Esophagus muscularis mucosa (tissue), 4 donors: ENCODE data around the gene VWA7.
A peak's percentile ranks its signal among the peaks of the same experiment; 100 is the strongest.

Experiments used
- EP300 ChIP-seq: sonication (generic); formaldehyde crosslinking; IDR thresholded peaks from one replicate; pipeline ENCODE4 v1.6.1; 2017; ENCODE audit warnings: antibody characterized with exemption
- POLR2A ChIP-seq: fragments of 450-650 bp; IDR thresholded peaks from one replicate; pipeline ENCODE4 v1.6.1; 2017; ENCODE audit warnings: antibody characterized with exemption, moderate library complexity, mild to moderate bottlenecking, low read depth
- TF ChIP-seq, protein P1 (sequence below), 3 experiments: fragments of 200-600 bp in 2 of 3; fragments of 450-650 bp in 1 of 3; sonication (generic) in 2 of 3; IDR thresholded peaks; one replicate each; pipeline ENCODE4 v1.5.1; 2017 to 2019; ENCODE audit warnings: antibody characterized with exemption in 3 of 3, mild to moderate bottlenecking in 2 of 3, moderate library complexity in 1 of 3

DNA sequence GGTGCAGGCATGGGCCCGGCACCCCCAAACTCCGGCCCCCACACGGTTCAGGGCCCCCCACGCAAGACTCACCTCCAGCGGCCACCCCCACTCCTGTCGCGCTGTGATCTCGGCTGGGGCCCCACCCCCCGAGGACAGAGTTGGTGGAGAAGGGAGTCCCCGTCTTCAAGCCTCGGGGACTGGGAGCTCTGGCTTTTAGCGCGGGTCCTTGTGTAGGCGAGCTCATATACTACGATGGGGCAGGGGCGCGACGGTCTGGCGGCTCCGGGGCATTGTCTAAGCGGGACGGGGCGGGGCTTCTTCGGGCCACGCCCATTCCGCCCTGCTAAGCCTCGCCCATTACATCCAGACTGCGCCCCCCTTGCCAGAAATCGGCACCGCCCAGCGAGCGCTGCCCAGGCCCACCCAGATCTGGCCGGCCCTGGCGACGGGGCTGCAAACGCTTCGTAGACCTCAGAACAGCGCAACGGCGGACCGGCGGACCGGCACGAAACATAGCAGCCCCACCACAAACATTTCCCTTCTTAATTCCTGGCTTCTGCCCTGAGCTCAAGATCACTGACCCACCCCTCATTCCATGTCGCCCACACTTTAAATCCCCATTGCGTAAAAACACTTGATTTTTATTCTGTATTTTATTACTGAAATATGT, 47.0 kb downstream of the VWA7 start:
- TF ChIP-seq, protein P1, sequence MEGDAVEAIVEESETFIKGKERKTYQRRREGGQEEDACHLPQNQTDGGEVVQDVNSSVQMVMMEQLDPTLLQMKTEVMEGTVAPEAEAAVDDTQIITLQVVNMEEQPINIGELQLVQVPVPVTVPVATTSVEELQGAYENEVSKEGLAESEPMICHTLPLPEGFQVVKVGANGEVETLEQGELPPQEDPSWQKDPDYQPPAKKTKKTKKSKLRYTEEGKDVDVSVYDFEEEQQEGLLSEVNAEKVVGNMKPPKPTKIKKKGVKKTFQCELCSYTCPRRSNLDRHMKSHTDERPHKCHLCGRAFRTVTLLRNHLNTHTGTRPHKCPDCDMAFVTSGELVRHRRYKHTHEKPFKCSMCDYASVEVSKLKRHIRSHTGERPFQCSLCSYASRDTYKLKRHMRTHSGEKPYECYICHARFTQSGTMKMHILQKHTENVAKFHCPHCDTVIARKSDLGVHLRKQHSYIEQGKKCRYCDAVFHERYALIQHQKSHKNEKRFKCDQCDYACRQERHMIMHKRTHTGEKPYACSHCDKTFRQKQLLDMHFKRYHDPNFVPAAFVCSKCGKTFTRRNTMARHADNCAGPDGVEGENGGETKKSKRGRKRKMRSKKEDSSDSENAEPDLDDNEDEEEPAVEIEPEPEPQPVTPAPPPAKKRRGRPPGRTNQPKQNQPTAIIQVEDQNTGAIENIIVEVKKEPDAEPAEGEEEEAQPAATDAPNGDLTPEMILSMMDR (IDR thresholded peaks at IDR 0.05): peak in 1 of 3 experiments; percentile 6
- peak; percentile 25 for TF ChIP-seq POLR2A
- TF ChIP-seq EP300: no peak
